ENCODE data around the gene LINC01488. TPM values are rescaled to one million over a fixed set of nuclear protein-coding genes. Genes with fewer than 3 reads are reported as not detected.

The LINC01488 gene
- not detected for total RNA-seq

- DNase-seq (ENCODE audit: low read depth in 2 of 3, low spot score in 2 of 3) = no peak
Measured at GRCh38 chr11:69481393-69481844, at the start of gene LINC01488. LINC01488 (plus strand) TSS chr11:69481663.

GRCh38 chr11:69431893-69432738 lies 49.3 kb upstream of the LINC01488 start:
- DNase-seq (ENCODE audit: low read depth in 2 of 3, low spot score in 2 of 3) = no peak

GRCh38 chr11:69433741-69434140 lies 47.7 kb upstream of the LINC01488 start:
- no peak for DNase-seq (ENCODE audit: low read depth in 2 of 3, low spot score in 2 of 3)

GRCh38 chr11:69434471-69434931 lies 47.0 kb upstream of the LINC01488 start:
- no peak for DNase-seq (ENCODE audit: low read depth in 2 of 3, low spot score in 2 of 3)

- DNase-seq (ENCODE audit: low read depth in 2 of 3, low spot score in 2 of 3) = peak in 1 of 3 donors; percentile 35
Measured at GRCh38 chr11:69435161-69435986, 46.1 kb upstream of the LINC01488 start.

- DNase-seq (ENCODE audit: low read depth in 2 of 3, low spot score in 2 of 3) = peak in 2 of 3 donors; percentile 72 to 88
Measured at GRCh38 chr11:69436041-69436982, 45.2 kb upstream of the LINC01488 start.

- DNase-seq (ENCODE audit: low read depth in 2 of 3, low spot score in 2 of 3) = no peak
Measured at GRCh38 chr11:69437001-69437875, 44.2 kb upstream of the LINC01488 start.

- DNase-seq (ENCODE audit: low read depth in 2 of 3, low spot score in 2 of 3) = no peak
Measured at GRCh38 chr11:69437876-69438205, 43.6 kb upstream of the LINC01488 start.

- DNase-seq (ENCODE audit: low read depth in 2 of 3, low spot score in 2 of 3) = no peak
Measured at GRCh38 chr11:69438286-69438920, 43.1 kb upstream of the LINC01488 start.

- DNase-seq (ENCODE audit: low read depth in 2 of 3, low spot score in 2 of 3) = no peak
Measured at GRCh38 chr11:69439127-69439526, 42.3 kb upstream of the LINC01488 start.

- no peak for DNase-seq (ENCODE audit: low read depth in 2 of 3, low spot score in 2 of 3)
Measured at GRCh38 chr11:69439651-69440464, 41.6 kb upstream of the LINC01488 start.

GRCh38 chr11:69440876-69441275 lies 40.6 kb upstream of the LINC01488 start:
- no peak for DNase-seq (ENCODE audit: low read depth in 2 of 3, low spot score in 2 of 3)

- no peak for DNase-seq (ENCODE audit: low read depth in 2 of 3, low spot score in 2 of 3)
Measured at GRCh38 chr11:69442012-69442806, 39.3 kb upstream of the LINC01488 start.

GRCh38 chr11:69442807-69443137 lies 38.7 kb upstream of the LINC01488 start:
- no peak for DNase-seq (ENCODE audit: low read depth in 2 of 3, low spot score in 2 of 3)

GRCh38 chr11:69443138-69443967 lies 38.1 kb upstream of the LINC01488 start:
- DNase-seq (ENCODE audit: low read depth in 2 of 3, low spot score in 2 of 3) = peak; percentile 13 to 85 (median 79)

GRCh38 chr11:69443968-69444364 lies 37.5 kb upstream of the LINC01488 start:
- DNase-seq (ENCODE audit: low read depth in 2 of 3, low spot score in 2 of 3) = no peak

Measured in hematopoietic multipotent progenitor cell (in vitro differentiated cells).